IPS-15b (cell line): Measurements from ENCODE around the gene PNPO.

ENCODE experiments used
- H3K27me3 ChIP-seq: one replicate; pipeline ENCODE4 v1.6.1; 2013; ENCODE audit warnings: low read length; ENCODE audit not compliant: control insufficient read depth, insufficient read depth
- H3K36me3 ChIP-seq: one replicate; pipeline ENCODE4 v1.6.1; 2013; ENCODE audit warnings: low read length; ENCODE audit not compliant: control insufficient read depth, insufficient read depth
- H3K4me1 ChIP-seq: one replicate; pipeline ENCODE4 v1.6.1; 2013; ENCODE audit warnings: mild to moderate bottlenecking, low read length; ENCODE audit not compliant: control insufficient read depth, insufficient read depth
- H3K4me3 ChIP-seq: one replicate; pipeline ENCODE4 v1.5.1; 2013; ENCODE audit warnings: low read depth, low read length
- H3K9ac ChIP-seq: one replicate; pipeline ENCODE4 v1.6.1; 2013; ENCODE audit warnings: low read depth, mild to moderate bottlenecking, low read length
- H3K9me3 ChIP-seq: one replicate; pipeline ENCODE4 v1.6.1; 2013; ENCODE audit warnings: mild to moderate bottlenecking, low read length; ENCODE audit not compliant: control insufficient read depth, insufficient read depth

The PNPO gene

GRCh38 chr17:47955497-47956461, 14.4 kb downstream of the PNPO start:
- H3K4me3 ChIP-seq, result no peak overlapping the region
- H3K9ac ChIP-seq, result no peak overlapping the region
- H3K36me3 ChIP-seq, result no peaks in the 10 kb centered on the region
- no peaks in the 10 kb centered on the region for H3K9me3 ChIP-seq
- H3K27me3 ChIP-seq, result peaks cover 4% of the 10 kb centered on the region
- H3K4me1 ChIP-seq, result peaks cover 10% of the 10 kb centered on the region

GRCh38 chr17:47956791-47957590, 15.6 kb downstream of the PNPO start:
- Histone ChIP-seq H3K9ac (no peak overlapping the region), H3K4me3 (peak overlapping the region; percentile 33), H3K27me3 (peaks cover 4% of the 10 kb centered on the region), H3K36me3 (no peaks in the 10 kb centered on the region), H3K9me3 (no peaks in the 10 kb centered on the region), H3K4me1 (peaks cover 10% of the 10 kb centered on the region)

- Histone ChIP-seq H3K4me3 (peak within 1 kb of the TSS; percentile 38), H3K9ac (no peak within 1 kb of the TSS), H3K36me3 (no peaks in the 10 kb centered on the region), H3K9me3 (no peaks in the 10 kb centered on the region), H3K4me1 (peaks cover 10% of the 10 kb centered on the region), H3K27me3 (peaks cover 4% of the 10 kb centered on the region)
Measured at GRCh38 chr17:47957591-47958490, 16.5 kb downstream of the PNPO start, which contains the start of gene PRR15L. Gene PRR15L (minus strand): TSS chr17:47957883. CDS start chr17:47953234, 4,649 bp downstream.

- Histone ChIP-seq H3K4me3 (no peak overlapping the region), H3K36me3 (no peaks in the 10 kb centered on the region), H3K9ac (no peak overlapping the region), H3K27me3 (peaks cover 4% of the 10 kb centered on the region), H3K9me3 (no peaks in the 10 kb centered on the region), H3K4me1 (peaks cover 10% of the 10 kb centered on the region)
Measured at GRCh38 chr17:47959825-47960655, 18.7 kb downstream of the PNPO start.

- no peaks in the 10 kb centered on the region for H3K36me3 ChIP-seq
- no peak overlapping the region for H3K9ac ChIP-seq
- peaks cover 10% of the 10 kb centered on the region for H3K4me1 ChIP-seq
- H3K4me3 ChIP-seq, result no peak overlapping the region
- H3K27me3 ChIP-seq, result peaks cover 4% of the 10 kb centered on the region
- H3K9me3 ChIP-seq, result no peaks in the 10 kb centered on the region
Measured at GRCh38 chr17:47961406-47961805, 20.0 kb downstream of the PNPO start.

- H3K36me3 ChIP-seq, result no peaks in the 10 kb centered on the region
- H3K27me3 ChIP-seq, result peaks cover 4% of the 10 kb centered on the region
- peaks cover 2% of the 10 kb centered on the region for H3K4me1 ChIP-seq
- no peak overlapping the region for H3K9ac ChIP-seq
- no peak overlapping the region for H3K4me3 ChIP-seq
- no peaks in the 10 kb centered on the region for H3K9me3 ChIP-seq
Measured at GRCh38 chr17:47962901-47963300, 21.5 kb downstream of the PNPO start.

GRCh38 chr17:47964856-47965255, 23.5 kb downstream of the PNPO start:
- Histone ChIP-seq H3K9ac (no peak overlapping the region), H3K27me3 (peaks cover 4% of the 10 kb centered on the region), H3K4me1 (peaks cover under 1% of the 10 kb centered on the region), H3K36me3 (no peaks in the 10 kb centered on the region), H3K4me3 (no peak overlapping the region), H3K9me3 (no peaks in the 10 kb centered on the region)

- no peak overlapping the region for H3K4me3 ChIP-seq
- no peaks in the 10 kb centered on the region for H3K36me3 ChIP-seq
- H3K9me3 ChIP-seq, result no peaks in the 10 kb centered on the region
- no peak overlapping the region for H3K9ac ChIP-seq
- H3K27me3 ChIP-seq, result peaks cover 2% of the 10 kb centered on the region
- peaks cover 4% of the 10 kb centered on the region for H3K4me1 ChIP-seq
Measured at GRCh38 chr17:47966079-47966519, 24.7 kb downstream of the PNPO start.

- H3K9me3 ChIP-seq, result no peaks in the 10 kb centered on the region
- H3K4me3 ChIP-seq, result no peak overlapping the region
- peaks cover 4% of the 10 kb centered on the region for H3K4me1 ChIP-seq
- H3K36me3 ChIP-seq, result no peaks in the 10 kb centered on the region
- H3K9ac ChIP-seq, result no peak overlapping the region
- H3K27me3 ChIP-seq, result peaks cover 2% of the 10 kb centered on the region
Measured at GRCh38 chr17:47967607-47968252, 26.4 kb downstream of the PNPO start.

- Histone ChIP-seq H3K9ac (no peak overlapping the region), H3K4me1 (peaks cover 4% of the 10 kb centered on the region), H3K27me3 (peaks cover 2% of the 10 kb centered on the region), H3K4me3 (no peak overlapping the region), H3K36me3 (peaks cover 5% of the 10 kb centered on the region), H3K9me3 (no peaks in the 10 kb centered on the region)
Measured at GRCh38 chr17:47968836-47969235, 27.5 kb downstream of the PNPO start.
